HCT116 (cell line): Measurements from ENCODE around the gene HDAC8. TPM values are rescaled to one million over a fixed set of nuclear protein-coding genes. Genes with fewer than 3 reads are reported as not detected.

ENCODE experiments used
- ATAC-seq: fragments of 200-7000 bp; cut with Tn5 transposase; 2 replicates; pipeline ENCODE4 v1.9.1; 2020; ENCODE audit warnings: mild to moderate bottlenecking, moderate library complexity
- BruUV-seq: library from RNA; stranded (reverse); fragments of 400-500 nt; replicated peaks from 2 replicates; lab custom pipeline; 2021; lab: Mats Ljungman, UMichigan
- CTCF ChIA-PET: fragments of 300-600 bp; sonication (Branson Sonifier 250); formaldehyde crosslinking; loops from one replicate; lab custom pipeline; 2021; ENCODE audit warnings: antibody characterized with exemption; lab: Charles Lee
- POLR2A ChIA-PET: fragments of 300-600, 350-600 bp; sonication (Branson Sonifier 250); formaldehyde crosslinking; loops from one replicate; lab custom pipeline; 2021; ENCODE audit warnings: antibody characterized with exemption; lab: Charles Lee
- RAD21 ChIA-PET, 2 experiments: fragments of 300-600 bp; sonication (Branson Sonifier 250); formaldehyde crosslinking; loops; one replicate each; lab custom pipeline; 2023; ENCODE audit warnings: low total read pairs in 2 of 2; ENCODE audit not compliant: uncharacterized antibody in 2 of 2, unreplicated experiment in 2 of 2, low non-redundant PET in 1 of 2; lab: Charles Lee
- DNase-seq: peaks from one replicate; pipeline ENCODE4 v3.0.0-alpha.2; 2010; ENCODE audit warnings: low read depth, low spot score
- H2AFZ ChIP-seq: fragments of 200-600 bp; shearing (Covaris generic), sonication (generic); 2 replicates; pipeline ENCODE4 v1.6.1; 2017; ENCODE audit warnings: low read depth, mixed run types, mixed read lengths, antibody characterized with exemption, low read length; ENCODE audit not compliant: poor library complexity, severe bottlenecking
- H3K27ac ChIP-seq: 2 replicates; pipeline ENCODE4 v1.5.1; 2012; ENCODE audit warnings: low read depth, low read length
- H3K27me3 ChIP-seq: fragments of 200-600 bp; sonication (generic); 2 replicates; pipeline ENCODE4 v1.6.1; 2016; ENCODE audit warnings: mixed run types, low read length, mixed read lengths; ENCODE audit not compliant: insufficient read depth
- H3K36me3 ChIP-seq, 2 experiments: fragments of 200-500 bp in 1 of 2; fragments of 200-600 bp in 1 of 2; sonication (Bioruptor generic) in 1 of 2; sonication (generic) in 1 of 2; 2 replicates each; pipeline versions ENCODE4 v1.5.1 to v1.6.1; 2014 to 2016; ENCODE audit warnings: low read length in 2 of 2, inconsistent platforms in 1 of 2, mixed read lengths in 1 of 2, mixed run types in 1 of 2; ENCODE audit not compliant: insufficient read depth in 2 of 2, control insufficient read depth in 1 of 2
- H3K4me1 ChIP-seq, 2 experiments: fragments of 200-600 bp in 1 of 2; sonication (generic) in 1 of 2; 2 replicates each; pipeline versions ENCODE4 v1.5.1 to v1.6.1; 2012 to 2017; ENCODE audit warnings: low read length in 2 of 2, inconsistent platforms in 1 of 2, mild to moderate bottlenecking in 1 of 2, mixed read lengths in 1 of 2, mixed run types in 1 of 2, moderate library complexity in 1 of 2; ENCODE audit not compliant: insufficient read depth in 2 of 2, control insufficient read depth in 1 of 2
- H3K4me2 ChIP-seq: fragments of 200-600 bp; sonication (generic); 2 replicates; pipeline ENCODE4 v1.6.1; 2017; ENCODE audit warnings: mixed run types, low read length, mixed read lengths
- H3K4me3 ChIP-seq, 2 experiments: fragments of 200-600 bp in 1 of 2; sonication (generic) in 1 of 2; replicated peaks in 1 of 2; 2 replicates each; pipeline ENCODE4 v1.5.1; 2011 to 2016; ENCODE audit warnings: low read length in 2 of 2, control low read depth in 1 of 2, low read depth in 1 of 2, mild to moderate bottlenecking in 1 of 2, mixed read lengths in 1 of 2, mixed run types in 1 of 2
- H3K79me2 ChIP-seq: fragments of 200-600 bp; sonication (generic); 2 replicates; pipeline ENCODE4 v1.6.1; 2017; ENCODE audit warnings: mild to moderate bottlenecking, mixed run types, low read length, moderate library complexity, mixed read lengths; ENCODE audit not compliant: insufficient read depth
- H3K9ac ChIP-seq: fragments of 200-600 bp; sonication (generic); 2 replicates; pipeline ENCODE4 v1.6.1; 2016; ENCODE audit warnings: low read length, mixed read lengths
- H3K9me2 ChIP-seq: fragments of 200-600 bp; sonication (generic), shearing (Covaris generic); 2 replicates; pipeline ENCODE4 v1.6.1; 2017; ENCODE audit warnings: mixed run types, mild to moderate bottlenecking, moderate library complexity; ENCODE audit not compliant: insufficient read depth
- H3K9me3 ChIP-seq, 2 experiments: fragments of 200-500 bp in 1 of 2; fragments of 200-600 bp in 1 of 2; sonication (Bioruptor generic) in 1 of 2; sonication (generic) in 1 of 2; 2 replicates each; pipeline ENCODE4 v1.6.1; 2014 to 2017; ENCODE audit warnings: low read length in 2 of 2, mixed read lengths in 2 of 2, inconsistent platforms in 1 of 2, low read depth in 1 of 2, mild to moderate bottlenecking in 1 of 2, mixed run types in 1 of 2, moderate library complexity in 1 of 2; ENCODE audit not compliant: control insufficient read depth in 1 of 2, insufficient read depth in 1 of 2
- H4K20me1 ChIP-seq: fragments of 200-600 bp; sonication (generic), shearing (Covaris generic); 2 replicates; pipeline ENCODE4 v1.6.1; 2017; ENCODE audit warnings: mixed run types, mild to moderate bottlenecking, moderate library complexity; ENCODE audit not compliant: insufficient read depth
- ATF3 ChIP-seq: IDR thresholded peaks from 2 replicates; pipeline ENCODE4 v1.6.1; 2012
- CTCF ChIP-seq, 3 experiments: fragments of 200-600 bp in 1 of 3; sonication (generic) in 1 of 3; IDR thresholded peaks in 2 of 3; conservative IDR thresholded peaks in 1 of 3; 2 replicates each; pipeline ENCODE4 v1.5.1; 2012 to 2017; ENCODE audit warnings: low read depth in 2 of 3, low read length in 2 of 3, antibody characterized with exemption in 1 of 3, borderline replicate concordance in 1 of 3, control low read depth in 1 of 3, mild to moderate bottlenecking in 1 of 3, mixed read lengths in 1 of 3, mixed run types in 1 of 3, moderate library complexity in 1 of 3; ENCODE audit not compliant: insufficient read depth in 1 of 3
- EGR1 ChIP-seq: IDR thresholded peaks from 2 replicates; pipeline ENCODE4 v1.6.1; 2012; ENCODE audit warnings: low read depth
- MAX ChIP-seq: IDR thresholded peaks from 2 replicates; pipeline ENCODE4 v1.6.1; 2012
- POLR2A ChIP-seq: IDR thresholded peaks from 2 replicates; pipeline ENCODE4 v1.7.0; 2011; ENCODE audit warnings: borderline replicate concordance; ENCODE audit not compliant: insufficient read depth, insufficient read length; ENCODE audit errors: extremely low read depth
- POLR2AphosphoS5 ChIP-seq: IDR thresholded peaks from 2 replicates; pipeline ENCODE4 v1.6.1; 2011; ENCODE audit warnings: mild to moderate bottlenecking, low read depth, low read length, moderate library complexity
- REST ChIP-seq: IDR thresholded peaks from 2 replicates; pipeline ENCODE4 v1.6.1; 2012; ENCODE audit warnings: low read depth
- SRF ChIP-seq: IDR thresholded peaks from 2 replicates; pipeline ENCODE4 v1.6.1; 2012; ENCODE audit warnings: low read depth
- TCF7L2 ChIP-seq: IDR thresholded peaks from 2 replicates; pipeline ENCODE4 v1.7.0; 2011; ENCODE audit warnings: borderline replicate concordance, inconsistent platforms; ENCODE audit not compliant: insufficient read depth, insufficient read length; ENCODE audit errors: extremely low read depth
- ZBTB33 ChIP-seq: IDR thresholded peaks from 2 replicates; pipeline ENCODE4 v1.6.1; 2011; ENCODE audit warnings: mild to moderate bottlenecking, low read length, moderate library complexity; ENCODE audit not compliant: insufficient replicate concordance; ENCODE audit errors: extremely low read depth
- intact Hi-C: fragments of 100-400 bp; cut with micrococcal nuclease; formaldehyde crosslinking; loops from 2 replicates; pipeline ENCODE4 v1.10.0; 2022
- total RNA-seq: library from RNA; stranded (reverse); gene quantifications from one replicate; pipeline ENCODE4 v1.2.1, GENCODE V29; 2021; ENCODE audit not compliant: unreplicated experiment

The HDAC8 gene
- total RNA-seq, 1 experiment from 2014 or later, result 24.1 TPM

- no peaks in the 10 kb centered on the region for H3K36me3 ChIP-seq
- H3K9me3 ChIP-seq, result no peaks in the 10 kb centered on the region
- H3K27ac ChIP-seq, result no peak overlapping the region
- no peaks in the 10 kb centered on the region for H3K27me3 ChIP-seq
- H3K9ac ChIP-seq, result no peak overlapping the region
- no peak for ATAC-seq
- H3K9me2 ChIP-seq, result no peaks in the 10 kb centered on the region
- intact Hi-C loops, result no loop called here
- no peaks in the 10 kb centered on the region for H4K20me1 ChIP-seq
- ChIA-PET POLR2A (no interaction called here), CTCF (no interaction called here), RAD21 (no interaction called here)
- BruUV-seq, result no TSS peak
- H2AFZ ChIP-seq, result no peak overlapping the region
- no peak overlapping the region for H3K4me3 ChIP-seq
- no peak overlapping the region for H3K4me2 ChIP-seq
- no peak for TF ChIP-seq ZBTB33
- no peaks in the 10 kb centered on the region for H3K4me1 ChIP-seq
- no peak for DNase-seq
- no peaks in the 10 kb centered on the region for H3K79me2 ChIP-seq
Observed at GRCh38 chrX:72382202-72382595, 190.4 kb downstream of the HDAC8 start.

- H3K4me1 ChIP-seq, result no peaks in the 10 kb centered on the region
- POLR2A ChIA-PET, result no interaction called here
- intact Hi-C loops, result no loop called here
- no peaks in the 10 kb centered on the region for H3K79me2 ChIP-seq
- no peak overlapping the region for H3K9ac ChIP-seq
- no peak overlapping the region for H3K4me2 ChIP-seq
- RAD21 ChIA-PET, result no interaction called here
- DNase-seq (no peak), ATAC-seq (no peak)
- no peaks in the 10 kb centered on the region for H4K20me1 ChIP-seq
- H2AFZ ChIP-seq, result no peak overlapping the region
- no TSS peak for BruUV-seq
- H3K4me3 ChIP-seq, result no peak overlapping the region
- H3K9me3 ChIP-seq, result no peaks in the 10 kb centered on the region
- no peaks in the 10 kb centered on the region for H3K27me3 ChIP-seq
- H3K27ac ChIP-seq, result no peak overlapping the region
- CTCF ChIA-PET, result no interaction called here
- no peaks in the 10 kb centered on the region for H3K36me3 ChIP-seq
- H3K9me2 ChIP-seq, result no peaks in the 10 kb centered on the region
- TF ChIP-seq SRF (no peak), CTCF (IDR thresholded peaks at IDR 0.05 in 2 of 3, conservative IDR thresholded peaks at IDR 0.05 in 1 of 3; ENCODE audit: borderline replicate concordance in 1 of 3, insufficient read depth in 1 of 3, low read depth in 2 of 3, low read length in 2 of 3) (no peak), EGR1 (no peak), ATF3 (no peak), MAX (no peak), TCF7L2 (no peak), REST (no peak), POLR2A (no peak), POLR2AphosphoS5 (no peak)
Observed at GRCh38 chrX:72381439-72382201, 191.0 kb downstream of the HDAC8 start.
